NCI-H2081 treated with DMSO at 0.1 percent for 48 hours (cell line): ENCODE results near the gene OSGIN1.

Experiments
- DNase-seq: peaks from one replicate; lab custom pipeline; 2025; lab: John Stamatoyannopoulos, UW

Gene OSGIN1

DNA sequence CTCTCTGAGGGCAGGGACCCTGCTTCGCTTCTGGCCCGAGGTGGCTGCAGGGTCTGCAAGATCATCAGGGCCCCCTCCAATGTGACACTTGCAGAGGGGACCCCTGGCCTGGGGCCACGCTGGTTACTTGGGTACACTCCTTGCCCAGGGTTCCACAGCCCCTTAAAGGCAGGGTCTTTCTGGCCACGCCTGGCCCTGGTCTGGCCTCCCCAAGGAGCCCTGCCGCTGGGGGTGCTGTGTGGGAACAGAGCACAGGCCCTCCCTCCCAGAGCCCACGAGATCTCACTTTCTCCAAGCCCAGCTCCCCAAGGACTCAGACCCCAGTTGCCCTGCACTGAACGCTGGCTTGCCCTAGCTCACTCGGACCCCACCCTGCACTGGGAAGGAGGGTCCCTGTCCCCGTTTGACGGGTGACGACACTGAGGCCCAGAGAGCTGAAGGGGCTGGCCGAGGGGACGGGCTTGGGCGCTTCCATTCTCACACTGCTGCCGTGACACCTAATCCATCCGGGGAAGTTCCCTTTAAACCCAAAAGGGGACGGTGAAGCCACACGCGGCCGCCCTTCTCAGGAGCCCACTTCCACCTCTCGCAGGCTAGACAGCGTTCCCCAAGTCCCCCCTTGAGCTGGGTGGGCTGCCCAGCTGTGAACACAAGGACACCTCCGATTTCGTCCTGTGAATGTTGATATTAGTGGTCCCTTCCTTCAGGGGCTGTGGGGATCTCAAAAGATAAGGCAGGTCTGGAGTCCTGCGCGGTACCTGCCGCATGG, 26.9 kb upstream of the OSGIN1 start:
- DNase-seq: no peak

DNA sequence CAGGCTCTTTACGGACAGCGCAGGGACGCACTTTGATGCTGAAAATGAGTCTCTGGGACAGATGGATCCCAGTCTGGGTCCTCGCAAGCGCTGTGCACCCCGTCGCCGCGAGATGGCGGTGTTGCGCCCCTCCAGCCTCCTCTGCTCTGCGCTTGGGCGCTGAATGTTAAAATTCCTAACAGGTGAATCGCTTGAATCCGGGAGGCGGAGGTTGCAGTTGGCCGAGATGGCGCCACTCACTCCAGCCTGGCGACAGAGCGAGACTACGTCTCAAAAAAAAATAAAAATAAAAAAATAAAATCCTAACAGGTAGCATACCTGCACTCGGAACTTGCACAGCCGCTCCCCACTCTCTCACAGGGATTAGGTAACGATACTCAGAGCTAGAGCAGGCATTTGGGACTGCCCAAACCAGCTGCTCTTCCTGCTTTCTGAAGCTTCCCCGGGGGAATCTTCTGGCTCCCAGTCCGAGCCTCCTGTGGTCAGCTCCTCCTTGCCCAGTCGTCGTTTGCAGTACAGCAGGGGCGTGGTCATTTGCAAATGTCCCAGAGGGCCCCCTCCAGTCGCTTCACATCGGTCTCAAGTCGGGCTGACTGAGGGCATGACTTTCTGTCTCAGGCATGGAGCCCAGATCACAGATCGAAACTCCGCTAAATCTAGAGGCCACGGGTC, 26.2 kb upstream of the OSGIN1 start:
- DNase-seq: no peak

DNA sequence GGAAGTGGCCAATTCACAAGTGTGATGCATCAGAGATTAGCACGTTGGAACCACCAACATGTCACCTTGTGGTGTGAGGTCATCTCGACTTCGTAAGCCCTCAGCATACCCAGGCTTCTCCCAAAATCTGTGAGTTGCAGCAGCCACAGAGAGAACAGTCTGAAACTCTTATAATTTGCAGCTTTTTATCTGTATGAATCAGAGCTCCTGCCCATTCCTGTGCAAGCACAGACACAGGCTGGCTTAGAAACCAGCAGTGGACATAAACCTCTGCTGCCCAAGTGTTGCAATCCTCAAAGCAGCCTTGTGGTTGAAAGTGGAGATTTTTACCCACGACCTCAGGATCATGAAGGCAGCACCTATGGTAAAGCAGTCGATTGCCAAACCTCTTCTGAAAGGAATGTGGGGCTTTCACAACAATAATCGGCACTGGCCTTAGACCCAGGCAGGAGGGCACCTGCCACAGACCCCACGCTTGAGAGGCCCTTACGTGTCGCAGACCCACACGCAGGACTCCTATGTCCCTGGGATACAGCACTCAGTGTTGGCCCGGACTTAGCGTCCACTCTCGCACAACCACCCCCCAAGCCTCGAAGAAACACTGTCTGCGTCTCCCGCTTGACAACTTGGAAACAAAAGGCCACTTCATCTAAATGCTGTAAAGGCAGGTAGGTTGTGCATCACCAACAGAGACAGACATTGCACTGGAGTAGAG, 24.5 kb upstream of the OSGIN1 start:
- no peak for DNase-seq

DNA sequence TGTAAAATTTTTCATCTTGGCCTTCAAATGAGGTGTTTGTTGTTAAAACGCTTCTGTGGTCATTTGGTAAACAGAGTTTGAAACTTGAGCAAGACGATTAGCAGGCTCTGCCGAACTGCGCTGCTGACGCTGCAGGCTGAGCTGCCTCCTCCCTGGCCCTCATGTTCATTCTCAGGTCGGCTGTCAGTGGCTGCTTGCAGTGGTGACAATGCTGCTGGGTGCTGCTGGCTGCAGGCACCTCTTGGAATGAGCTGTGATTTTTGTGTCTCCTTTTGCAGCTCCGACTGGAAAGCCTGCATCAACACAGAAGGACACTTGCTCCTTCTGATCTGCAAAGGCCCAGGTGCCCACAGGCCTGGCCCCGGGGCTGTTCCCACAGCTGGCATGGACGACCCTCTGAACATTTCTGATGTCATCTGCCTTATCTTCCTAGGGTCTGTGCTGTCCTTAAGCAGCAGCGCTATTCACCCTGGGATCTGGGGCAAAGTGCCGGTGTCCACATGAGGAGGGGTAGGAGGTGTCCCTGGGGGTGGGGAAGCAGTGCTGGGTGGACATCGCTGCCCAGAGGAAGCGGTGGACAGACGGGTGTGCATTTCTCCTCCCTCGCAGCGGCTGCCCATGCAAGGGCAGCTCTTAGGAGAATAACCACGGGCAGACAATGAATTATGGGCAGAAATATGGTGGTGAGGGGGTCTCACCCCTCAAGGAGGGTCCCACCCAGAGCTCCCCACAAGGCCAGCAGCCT, 23.1 kb upstream of the OSGIN1 start:
- DNase-seq: no peak

DNA sequence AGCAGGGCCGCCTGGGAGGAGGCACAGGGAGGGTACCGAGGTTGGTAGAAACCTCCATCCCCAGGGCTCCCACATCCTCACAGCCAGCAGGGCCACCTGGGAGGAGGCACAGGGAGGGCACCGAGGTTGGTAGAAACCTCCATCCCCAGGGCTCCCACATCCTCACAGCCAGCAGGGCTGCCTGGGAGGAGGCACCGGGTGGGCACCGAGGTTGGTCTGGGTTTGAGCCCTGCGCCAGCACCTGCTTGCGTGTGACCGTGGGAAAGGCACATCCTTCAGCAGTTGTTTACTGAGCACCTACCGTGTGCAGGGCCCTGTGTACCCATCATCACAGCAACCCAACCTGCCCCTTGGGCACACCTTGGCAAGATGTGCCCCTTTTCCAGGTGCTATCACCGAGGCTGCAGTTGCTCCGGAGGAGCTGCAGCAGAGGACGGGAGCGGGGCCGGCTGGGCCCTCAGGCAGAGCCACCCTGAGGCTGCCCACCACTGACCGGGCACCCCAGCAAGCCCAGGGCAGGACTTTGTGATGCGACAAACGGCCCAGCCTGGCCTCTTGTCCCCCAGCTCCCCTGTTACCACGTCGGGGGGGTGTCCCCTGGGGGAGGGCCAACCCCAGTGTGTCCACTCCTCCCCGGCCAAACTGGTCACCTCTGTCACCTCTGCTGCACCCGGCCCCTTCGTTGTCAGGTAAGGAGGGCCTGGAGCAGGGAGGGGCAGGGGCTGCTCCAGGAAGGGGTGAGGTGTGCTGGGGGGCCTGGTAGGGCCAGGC, 22.1 kb upstream of the OSGIN1 start:
- no peak for DNase-seq

DNA sequence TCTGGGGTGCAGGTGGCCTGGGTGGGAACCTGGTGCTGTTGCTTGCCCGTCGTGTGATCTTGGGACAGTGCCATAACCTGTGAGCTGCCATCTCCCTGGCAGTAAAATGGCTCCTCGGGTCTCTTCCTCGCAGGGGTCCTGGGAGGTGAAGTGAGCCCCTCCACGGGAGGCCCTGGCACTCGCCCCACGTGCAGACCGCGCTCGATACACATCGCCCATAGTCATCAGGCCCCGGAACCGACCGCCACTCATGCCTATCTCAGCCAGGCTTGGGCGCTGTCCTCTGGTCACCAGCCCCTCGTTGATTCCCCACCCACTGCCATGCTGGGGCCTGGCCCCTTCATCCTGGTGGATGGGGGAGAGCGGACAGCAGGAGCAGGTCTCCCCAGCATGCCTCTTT, 21.5 kb upstream of the OSGIN1 start:
- no peak for DNase-seq

DNA sequence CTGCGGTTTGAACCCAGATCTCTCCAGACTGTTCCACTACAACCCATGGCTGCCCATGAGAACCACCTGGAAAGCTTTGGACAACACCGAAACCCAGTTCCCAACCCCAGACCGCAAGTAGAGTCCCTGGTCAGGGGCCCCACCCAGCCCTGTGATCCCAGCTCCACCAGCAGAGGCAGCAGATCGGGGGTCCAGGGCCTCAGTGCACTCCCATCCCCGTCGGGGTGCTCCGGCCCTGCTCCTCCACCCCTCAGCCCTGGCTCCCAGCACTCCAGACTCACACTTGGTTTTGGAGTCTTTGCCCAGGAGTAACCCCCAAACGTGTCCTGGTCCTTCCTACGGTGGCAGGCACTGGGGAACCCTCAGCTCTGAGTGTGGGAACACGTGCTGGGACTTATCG, 20.7 kb upstream of the OSGIN1 start:
- no peak for DNase-seq

DNA sequence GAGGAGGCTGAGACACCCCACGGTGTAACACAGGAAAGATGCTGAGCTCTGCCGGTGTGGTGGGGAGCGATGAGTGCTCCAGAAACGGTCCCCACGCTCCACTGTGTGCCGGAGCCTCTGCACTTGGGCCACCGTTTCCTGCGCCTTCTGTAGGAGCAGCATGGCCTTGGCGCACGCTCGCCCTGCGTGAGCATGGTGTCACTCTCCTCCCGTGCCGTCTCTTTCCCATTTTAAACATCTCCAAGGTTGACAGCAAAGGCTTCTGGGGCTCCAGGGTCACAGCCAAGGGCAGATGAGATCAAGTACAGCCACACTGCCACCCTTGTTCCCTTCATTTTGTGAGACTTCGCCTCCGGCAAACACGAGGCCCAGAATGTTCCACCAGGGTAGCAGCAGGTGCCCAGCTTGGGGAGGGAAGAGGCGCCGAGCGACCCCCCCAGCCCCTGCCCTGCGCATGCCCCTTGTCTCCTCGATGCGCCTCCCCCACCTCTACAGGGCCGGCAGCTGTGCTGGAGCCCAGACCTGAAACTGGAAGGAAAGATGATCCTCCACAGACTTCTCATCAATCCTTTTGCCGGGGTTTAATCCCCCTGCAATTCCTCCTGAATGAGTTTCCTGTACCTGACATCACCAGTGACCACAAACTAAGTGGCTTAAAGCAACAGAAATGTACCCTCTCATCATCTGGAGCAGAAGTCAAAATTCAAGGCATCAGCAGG, 19.9 kb upstream of the OSGIN1 start:
- no peak for DNase-seq

DNA sequence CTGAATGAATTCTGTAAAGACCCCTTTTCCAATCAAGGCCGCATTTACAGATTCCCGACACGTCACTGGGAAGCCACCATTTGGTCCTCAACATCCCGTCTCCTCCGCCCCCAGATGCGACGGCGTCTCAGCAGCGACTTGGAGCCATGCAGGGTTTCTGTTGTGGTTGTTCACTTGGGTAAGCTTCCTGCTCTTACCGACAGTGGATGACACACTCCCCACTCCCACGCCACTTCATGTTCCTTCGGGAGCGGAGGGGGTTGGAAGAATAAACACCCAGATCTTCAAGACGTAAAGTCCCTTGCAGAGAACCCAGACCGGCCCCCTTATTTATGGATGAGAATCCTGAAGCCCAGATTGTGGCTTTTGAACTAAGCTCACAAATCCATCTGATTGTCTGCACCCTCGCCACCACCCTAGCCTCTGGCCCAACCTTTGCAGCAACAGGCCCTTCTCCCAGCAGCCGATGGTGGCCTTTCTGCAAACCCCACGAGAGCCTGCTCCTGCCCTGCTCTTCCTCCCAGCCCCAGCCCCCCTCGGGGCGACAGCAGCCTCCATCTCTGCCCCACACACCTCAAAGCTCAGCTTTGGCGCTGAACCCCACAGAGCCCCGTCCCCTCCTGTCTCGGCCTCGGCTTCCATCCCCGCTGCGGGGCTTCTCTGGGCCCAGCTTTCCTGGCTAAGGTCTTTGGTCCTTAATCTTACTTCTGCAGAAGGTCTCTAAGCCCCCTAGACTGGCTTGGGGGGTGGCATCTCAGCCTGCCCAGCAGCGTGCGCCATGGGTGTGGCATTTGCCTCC, 19.0 kb upstream of the OSGIN1 start:
- no peak for DNase-seq

DNA sequence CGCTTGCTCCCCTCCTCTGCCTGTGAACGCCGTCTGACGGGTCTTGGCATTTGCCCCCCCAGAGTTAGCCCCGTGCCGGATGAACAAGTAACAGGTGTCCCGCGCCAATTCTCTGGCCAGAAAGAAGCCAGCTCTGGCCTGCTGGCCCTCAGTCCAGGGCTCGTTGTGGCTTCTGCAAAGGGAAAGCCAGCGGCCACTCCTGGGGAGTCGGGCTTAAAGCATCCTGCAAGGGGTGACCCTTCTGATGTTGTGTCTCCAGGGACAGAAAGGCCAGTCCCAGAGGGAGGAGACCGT, 18.4 kb upstream of the OSGIN1 start:
- no peak for DNase-seq

DNA sequence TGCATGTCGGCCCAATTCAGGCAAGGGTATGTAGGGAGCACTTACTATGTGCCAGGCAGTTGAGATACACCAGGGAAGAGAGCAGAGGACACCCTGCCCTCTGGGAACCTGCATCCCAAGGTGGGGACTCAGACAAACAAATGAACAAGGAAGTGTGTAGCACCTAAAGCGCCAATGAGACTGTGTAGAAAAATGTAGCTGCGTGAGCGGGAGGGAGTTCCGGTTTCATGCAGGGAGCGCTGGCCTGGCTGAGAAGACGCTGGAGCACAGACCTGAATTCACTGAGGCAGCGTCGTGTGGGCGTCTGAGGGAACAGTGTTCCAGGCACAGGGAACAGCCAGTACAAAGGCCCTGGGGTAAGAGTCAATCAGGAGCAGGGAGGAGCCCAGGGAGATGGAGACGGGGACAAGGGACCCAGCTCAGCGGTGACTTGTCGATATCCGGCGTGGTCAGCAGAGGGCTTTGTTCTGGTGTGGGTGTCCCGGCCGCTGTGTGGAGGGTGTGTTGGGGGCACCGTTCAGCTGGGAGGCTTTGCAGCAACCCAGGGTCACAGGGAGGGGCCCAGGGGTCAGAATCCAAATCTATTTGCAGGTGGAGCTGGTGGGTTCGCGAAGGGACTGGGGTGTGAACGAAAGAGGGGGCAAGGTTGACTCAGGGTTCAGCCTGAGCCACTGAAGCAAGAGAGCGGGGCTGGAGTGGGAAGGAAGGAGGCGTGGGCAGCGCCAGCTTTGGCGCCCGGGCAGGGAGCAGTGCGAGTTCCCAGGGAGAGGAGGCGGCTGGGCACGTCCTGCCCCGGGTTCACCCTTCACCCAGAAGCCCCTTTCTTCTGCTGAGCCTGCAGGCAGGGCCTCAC, 17.8 kb upstream of the OSGIN1 start:
- DNase-seq: no peak

DNA sequence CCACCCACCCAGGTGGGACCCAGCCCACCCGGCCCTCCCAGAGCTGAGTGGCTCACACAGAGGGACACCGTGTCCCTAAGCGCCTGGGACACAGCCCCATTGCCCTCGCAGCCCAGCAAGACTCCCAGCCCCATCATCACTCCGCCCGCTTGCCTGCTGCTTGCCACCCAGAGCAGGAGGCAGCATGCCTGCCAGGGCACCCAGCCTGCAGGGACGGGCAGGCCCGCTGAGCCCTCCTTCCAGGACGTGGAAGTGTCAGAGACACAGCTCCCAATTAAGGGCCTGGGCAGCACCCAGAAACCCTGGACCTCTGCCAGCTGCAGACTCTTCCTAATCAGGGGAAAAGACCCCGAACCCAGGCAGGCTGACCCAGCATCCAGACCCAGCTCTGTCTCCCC, 17.2 kb upstream of the OSGIN1 start:
- no peak for DNase-seq

DNA sequence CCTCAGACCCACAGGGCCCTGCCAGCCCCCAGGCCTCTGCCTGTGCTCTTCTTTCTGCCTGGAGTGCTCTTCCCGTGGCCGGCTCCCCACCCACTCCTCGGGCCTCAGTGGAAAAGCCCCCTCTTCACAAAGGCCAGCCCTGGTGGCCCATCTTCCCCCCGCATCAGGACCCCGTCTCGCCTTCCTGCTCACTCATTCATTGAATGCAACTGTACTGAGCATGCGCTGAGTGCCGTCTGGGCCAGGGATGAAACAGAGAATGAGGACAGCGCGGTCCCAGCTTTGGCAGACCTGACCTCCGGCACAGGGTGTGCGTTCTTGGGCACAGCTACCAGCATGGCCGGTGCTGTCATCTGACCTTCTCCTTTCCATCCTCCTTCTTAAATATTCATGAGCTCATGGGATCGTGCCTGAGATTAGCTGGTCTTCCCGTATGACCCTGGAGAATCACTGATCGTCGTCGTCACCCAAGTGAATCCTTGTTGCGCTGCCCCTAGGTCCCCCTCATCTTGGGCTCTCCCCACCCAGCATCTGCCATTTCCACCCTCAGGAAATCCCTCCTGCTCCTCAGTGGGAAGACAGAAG, 16.4 kb upstream of the OSGIN1 start:
- no peak for DNase-seq

DNA sequence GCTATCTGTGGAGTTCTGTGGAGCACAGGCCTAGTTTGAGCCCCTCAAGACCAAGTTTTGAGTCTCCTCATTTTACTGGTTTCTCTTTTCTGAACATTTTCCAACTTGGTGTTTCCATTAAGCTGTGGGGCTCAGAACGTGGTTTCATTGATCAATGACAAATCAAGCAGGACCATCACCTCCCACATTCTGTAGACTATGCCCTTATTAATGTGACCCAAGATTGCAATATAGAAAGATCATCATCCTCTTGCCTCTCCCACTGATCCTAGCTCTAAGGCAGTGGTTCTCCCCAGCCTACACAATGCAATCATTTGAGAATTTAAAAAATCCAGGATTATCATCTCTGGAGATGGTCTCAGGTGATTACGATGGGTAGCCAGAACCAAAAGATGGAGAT, 15.8 kb upstream of the OSGIN1 start:
- no peak for DNase-seq

DNA sequence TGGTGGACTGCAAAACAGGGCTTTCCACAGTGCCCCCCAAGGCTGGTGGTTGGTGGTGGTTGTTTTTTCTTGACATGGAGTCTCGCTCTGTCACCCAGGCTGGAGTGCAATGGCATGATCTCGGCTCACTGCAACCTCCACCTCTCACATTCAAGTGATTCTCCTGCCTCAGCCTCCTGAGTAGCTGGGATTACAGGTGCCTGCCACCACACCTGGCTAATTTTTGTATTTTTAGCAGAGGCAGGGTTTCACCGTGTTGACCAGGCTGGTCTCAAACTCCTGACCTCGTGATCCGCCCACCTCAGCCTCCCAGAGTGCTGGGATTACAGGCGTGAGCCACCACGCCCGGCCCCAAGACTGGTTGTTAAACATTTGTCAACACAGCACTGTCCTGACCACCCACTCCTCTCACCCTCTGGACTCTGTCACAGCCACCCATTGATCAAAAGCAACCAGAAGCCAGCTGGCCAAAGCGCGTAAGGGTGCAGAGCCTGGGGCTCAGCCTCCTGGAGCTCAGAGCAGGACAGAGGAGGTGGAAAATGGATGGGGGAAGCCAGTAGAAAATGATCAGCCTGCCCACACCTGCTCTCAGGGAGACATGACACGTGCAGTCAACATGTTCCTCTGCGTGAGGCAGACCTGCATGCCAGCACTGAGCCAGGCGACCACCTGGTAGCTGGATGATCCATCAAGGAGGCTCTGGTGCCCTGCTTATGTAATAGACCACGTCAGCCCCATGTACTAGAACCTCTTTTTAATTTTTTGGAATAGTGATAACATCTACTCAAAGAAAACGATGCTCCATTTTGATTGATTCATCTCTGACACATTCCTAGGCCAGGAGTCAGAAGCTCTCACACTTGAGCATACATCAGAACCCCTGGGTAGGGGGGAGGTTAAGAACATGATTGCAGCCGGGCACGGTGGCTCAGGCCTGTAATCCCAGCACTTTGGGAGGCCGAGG, 14.8 kb upstream of the OSGIN1 start:
- no peak for DNase-seq

DNA sequence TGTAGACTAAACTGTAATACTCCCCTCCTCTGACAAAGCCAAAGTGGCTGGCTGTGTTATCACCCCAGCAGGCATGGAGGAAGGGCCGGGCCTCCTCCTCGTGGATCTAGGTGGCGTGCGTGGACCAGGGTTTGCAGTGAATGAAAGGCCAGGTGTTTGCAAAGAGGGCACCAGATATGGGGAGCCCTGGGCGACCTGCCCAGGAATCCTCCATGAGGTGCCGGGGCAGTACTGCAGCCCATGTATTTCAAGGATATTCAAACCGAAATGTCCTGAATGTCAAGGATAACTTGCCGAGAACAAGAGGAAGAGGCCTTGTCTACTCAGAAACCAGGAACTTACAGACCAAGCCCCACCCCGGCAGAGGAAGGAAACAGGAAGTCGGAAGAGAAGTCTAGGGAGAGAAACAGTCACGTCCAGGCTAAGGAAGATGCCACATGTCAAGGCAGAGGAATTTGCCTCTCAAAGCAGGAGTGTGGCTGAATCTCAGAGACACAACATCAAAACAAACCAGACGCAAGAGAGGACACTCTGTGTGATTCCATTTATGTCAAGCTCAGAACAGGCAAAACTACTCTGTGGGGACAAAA, 13.7 kb upstream of the OSGIN1 start:
- no peak for DNase-seq

DNA sequence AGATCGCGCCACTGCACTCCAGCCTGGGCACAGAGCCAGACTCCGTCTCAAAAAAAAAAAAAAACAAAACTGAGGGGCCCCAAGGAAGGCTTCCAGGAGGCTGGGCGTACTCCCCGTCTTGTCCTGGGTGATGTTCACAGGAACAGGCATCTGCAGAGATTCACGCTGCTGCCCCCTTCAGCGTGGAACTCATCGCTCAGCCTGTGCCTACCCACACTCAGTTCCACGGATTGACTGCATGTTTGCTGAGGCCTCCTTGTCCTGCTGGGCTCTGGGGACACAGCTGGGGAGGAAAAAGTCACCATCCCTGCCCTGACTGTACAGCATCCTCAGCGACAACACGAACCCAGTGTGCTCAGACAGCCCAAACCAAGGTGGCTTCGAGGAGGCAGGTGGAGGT, 12.9 kb upstream of the OSGIN1 start:
- DNase-seq: no peak
